GM23338 (cell line): ENCODE results near the gene SH3D21.

Experiments
- CREB1 ChIP-seq: fragments of 250-450 bp; sonication (Bioruptor Pico); IDR thresholded peaks from 2 replicates; pipeline ENCODE4 v1.5.0; 2020; ENCODE audit warnings: low read depth, mild to moderate bottlenecking, moderate library complexity
- EZH2 ChIP-seq: fragments of 200-600 bp; sonication (generic); IDR thresholded peaks from one replicate; pipeline ENCODE4 v1.8.0; 2017; ENCODE audit warnings: antibody characterized with exemption, mild to moderate bottlenecking, low read depth; ENCODE audit not compliant: unreplicated experiment
- EZH2phosphoT487 ChIP-seq: fragments of 200-600 bp; sonication (generic); IDR thresholded peaks from one replicate; pipeline ENCODE4 v1.8.1; 2018; ENCODE audit warnings: antibody characterized with exemption; ENCODE audit not compliant: unreplicated experiment
- JUNB ChIP-seq: IDR thresholded peaks from one replicate; pipeline ENCODE4 v1.6.1; 2016; ENCODE audit warnings: antibody characterized with exemption; ENCODE audit not compliant: unreplicated experiment
- POLR2AphosphoS5 ChIP-seq: IDR thresholded peaks from 2 replicates; pipeline ENCODE4 v1.6.1; 2016; ENCODE audit warnings: antibody characterized with exemption, low read depth
- STAT1 ChIP-seq: IDR thresholded peaks from one replicate; pipeline ENCODE4 v1.6.1; 2016; ENCODE audit warnings: antibody characterized with exemption; ENCODE audit not compliant: unreplicated experiment
- ZNF114 ChIP-seq: fragments of 250-450 bp; sonication (Bioruptor Pico); IDR thresholded peaks from 2 replicates; pipeline ENCODE4 v1.5.0; 2020; ENCODE audit warnings: mild to moderate bottlenecking, moderate library complexity
- ZNF331 ChIP-seq: fragments of 250-450 bp; sonication (Bioruptor Pico); IDR thresholded peaks from 2 replicates; pipeline ENCODE4 v1.5.0; 2020; ENCODE audit warnings: low read depth, mild to moderate bottlenecking, moderate library complexity
- TF ChIP-seq, protein P1 (sequence below), 2 experiments: fragments of 200-600 bp in 1 of 2; sonication (generic) in 1 of 2; conservative IDR thresholded peaks; 2 replicates each; pipeline versions ENCODE4 v1.5.1 to v1.6.1; 2016 to 2017; ENCODE audit warnings: antibody characterized with exemption in 2 of 2, low read depth in 2 of 2, mild to moderate bottlenecking in 2 of 2, moderate library complexity in 1 of 2
- TF ChIP-seq, protein P2 (sequence below): IDR thresholded peaks from one replicate; pipeline ENCODE4 v1.6.1; 2018; ENCODE audit warnings: antibody characterized with exemption; ENCODE audit not compliant: unreplicated experiment

DNA sequence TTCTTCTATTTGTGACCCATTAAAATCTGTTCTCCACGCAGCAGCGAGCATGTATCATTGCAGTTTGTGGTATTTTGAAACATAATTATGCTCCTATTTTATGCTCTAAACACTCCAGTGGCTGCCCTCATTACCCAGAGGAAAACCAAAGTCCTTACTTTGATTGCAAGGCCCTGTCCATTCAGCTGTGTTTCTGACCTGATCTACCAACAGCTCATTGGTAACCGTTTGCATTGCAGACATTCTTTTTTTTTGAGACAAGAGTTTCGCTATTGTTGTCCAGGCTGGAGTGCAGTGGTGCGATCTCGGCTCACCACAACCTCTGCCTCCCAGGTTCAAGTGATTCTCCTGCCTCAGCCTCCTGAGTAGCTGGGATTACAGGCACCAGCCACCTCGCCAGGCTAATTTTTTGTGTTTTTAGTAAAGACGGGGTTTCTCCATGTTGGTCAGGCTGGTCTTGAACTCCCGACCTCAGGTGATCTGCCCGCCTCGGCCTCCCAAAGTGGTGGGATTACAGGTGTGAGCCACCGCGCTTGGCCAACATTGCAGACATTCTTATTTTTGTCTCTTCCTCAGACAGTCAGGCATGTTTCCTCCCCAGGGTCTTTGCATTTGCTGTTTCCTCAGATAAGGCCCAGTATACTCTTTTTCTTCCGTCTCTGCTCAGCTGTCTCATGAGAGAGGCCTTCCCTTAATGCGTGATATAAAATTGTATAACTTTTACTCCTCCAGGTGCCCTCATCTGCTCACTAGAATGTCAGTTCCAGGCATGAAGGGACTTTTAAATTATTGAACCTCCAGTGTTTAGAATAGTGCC lies 49.4 kb upstream of the SH3D21 start:
- TF ChIP-seq, protein P1, sequence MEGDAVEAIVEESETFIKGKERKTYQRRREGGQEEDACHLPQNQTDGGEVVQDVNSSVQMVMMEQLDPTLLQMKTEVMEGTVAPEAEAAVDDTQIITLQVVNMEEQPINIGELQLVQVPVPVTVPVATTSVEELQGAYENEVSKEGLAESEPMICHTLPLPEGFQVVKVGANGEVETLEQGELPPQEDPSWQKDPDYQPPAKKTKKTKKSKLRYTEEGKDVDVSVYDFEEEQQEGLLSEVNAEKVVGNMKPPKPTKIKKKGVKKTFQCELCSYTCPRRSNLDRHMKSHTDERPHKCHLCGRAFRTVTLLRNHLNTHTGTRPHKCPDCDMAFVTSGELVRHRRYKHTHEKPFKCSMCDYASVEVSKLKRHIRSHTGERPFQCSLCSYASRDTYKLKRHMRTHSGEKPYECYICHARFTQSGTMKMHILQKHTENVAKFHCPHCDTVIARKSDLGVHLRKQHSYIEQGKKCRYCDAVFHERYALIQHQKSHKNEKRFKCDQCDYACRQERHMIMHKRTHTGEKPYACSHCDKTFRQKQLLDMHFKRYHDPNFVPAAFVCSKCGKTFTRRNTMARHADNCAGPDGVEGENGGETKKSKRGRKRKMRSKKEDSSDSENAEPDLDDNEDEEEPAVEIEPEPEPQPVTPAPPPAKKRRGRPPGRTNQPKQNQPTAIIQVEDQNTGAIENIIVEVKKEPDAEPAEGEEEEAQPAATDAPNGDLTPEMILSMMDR (conservative IDR thresholded peaks at IDR 0.05; ENCODE audit: low read depth in 2 of 2), result no peak
- TF ChIP-seq, protein P2, sequence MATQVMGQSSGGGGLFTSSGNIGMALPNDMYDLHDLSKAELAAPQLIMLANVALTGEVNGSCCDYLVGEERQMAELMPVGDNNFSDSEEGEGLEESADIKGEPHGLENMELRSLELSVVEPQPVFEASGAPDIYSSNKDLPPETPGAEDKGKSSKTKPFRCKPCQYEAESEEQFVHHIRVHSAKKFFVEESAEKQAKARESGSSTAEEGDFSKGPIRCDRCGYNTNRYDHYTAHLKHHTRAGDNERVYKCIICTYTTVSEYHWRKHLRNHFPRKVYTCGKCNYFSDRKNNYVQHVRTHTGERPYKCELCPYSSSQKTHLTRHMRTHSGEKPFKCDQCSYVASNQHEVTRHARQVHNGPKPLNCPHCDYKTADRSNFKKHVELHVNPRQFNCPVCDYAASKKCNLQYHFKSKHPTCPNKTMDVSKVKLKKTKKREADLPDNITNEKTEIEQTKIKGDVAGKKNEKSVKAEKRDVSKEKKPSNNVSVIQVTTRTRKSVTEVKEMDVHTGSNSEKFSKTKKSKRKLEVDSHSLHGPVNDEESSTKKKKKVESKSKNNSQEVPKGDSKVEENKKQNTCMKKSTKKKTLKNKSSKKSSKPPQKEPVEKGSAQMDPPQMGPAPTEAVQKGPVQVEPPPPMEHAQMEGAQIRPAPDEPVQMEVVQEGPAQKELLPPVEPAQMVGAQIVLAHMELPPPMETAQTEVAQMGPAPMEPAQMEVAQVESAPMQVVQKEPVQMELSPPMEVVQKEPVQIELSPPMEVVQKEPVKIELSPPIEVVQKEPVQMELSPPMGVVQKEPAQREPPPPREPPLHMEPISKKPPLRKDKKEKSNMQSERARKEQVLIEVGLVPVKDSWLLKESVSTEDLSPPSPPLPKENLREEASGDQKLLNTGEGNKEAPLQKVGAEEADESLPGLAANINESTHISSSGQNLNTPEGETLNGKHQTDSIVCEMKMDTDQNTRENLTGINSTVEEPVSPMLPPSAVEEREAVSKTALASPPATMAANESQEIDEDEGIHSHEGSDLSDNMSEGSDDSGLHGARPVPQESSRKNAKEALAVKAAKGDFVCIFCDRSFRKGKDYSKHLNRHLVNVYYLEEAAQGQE, result no peak
- TF ChIP-seq POLR2AphosphoS5, result no peak
- no peak for TF ChIP-seq EZH2phosphoT487
- no peak for TF ChIP-seq STAT1
- TF ChIP-seq ZNF331 (CRISPR knock-in tag), result no peak
- TF ChIP-seq CREB1, result no peak
- no peak for TF ChIP-seq EZH2
- TF ChIP-seq JUNB, result no peak
- TF ChIP-seq ZNF114 (CRISPR knock-in tag), result no peak
